ENCODE measurements around the gene SERPINA6. TPM values are rescaled to one million over a fixed set of nuclear protein-coding genes. Genes with fewer than 3 reads are reported as not detected.

Gene SERPINA6
- polyA plus RNA-seq, 1 donor (not counting 4 experiments of a cell fraction or from before 2014, with no cell fraction given) = not detected

DNA sequence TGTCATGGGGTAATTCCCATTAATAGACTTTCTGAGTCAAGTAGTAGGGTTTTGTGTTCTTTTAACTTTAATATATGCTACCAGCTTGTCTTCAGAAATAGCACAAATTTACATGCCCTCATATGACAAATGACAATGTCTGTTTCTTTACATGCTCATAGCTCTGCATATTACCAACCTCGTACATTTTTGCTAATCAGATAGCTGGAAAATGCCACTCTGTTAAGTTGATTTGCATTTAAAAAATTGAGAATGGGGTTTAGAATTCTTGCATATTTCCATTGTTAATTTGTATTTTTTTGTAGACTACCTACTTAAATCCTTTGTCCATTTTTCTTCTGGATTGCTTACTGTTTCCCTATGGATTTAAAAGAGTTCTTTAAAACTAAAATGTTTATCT, 34.0 kb upstream of the SERPINA6 start:
- no peak overlapping the region for H3K4me3 ChIP-seq (ENCODE audit: control insufficient read depth in 2 of 3, extremely low read depth in 1 of 3, insufficient read depth in 2 of 3, low read depth in 1 of 3, low read length in 3 of 3)
- no peaks in the 10 kb centered on the region for H3K4me1 ChIP-seq (ENCODE audit: control insufficient read depth, extremely low read depth, insufficient read depth, low read length)
- DNase-seq (ENCODE audit: low read depth, low spot score) (no peak), FAIRE-seq (no peak)
- H3K36me3 ChIP-seq (ENCODE audit: control insufficient read depth in 2 of 2, extremely low read depth in 1 of 2, insufficient read depth in 2 of 2, low read length in 2 of 2) = no peaks in the 10 kb centered on the region
- no peak overlapping the region for H3K9ac ChIP-seq (ENCODE audit: control insufficient read depth, extremely low read depth, insufficient read depth, low read length)
- dilution Hi-C loops (cut with MboI; ENCODE audit: extremely low pct_ligation_motif_present, low sequenced_read_pairs) = no loop called here
- no peak overlapping the region for H3K27ac ChIP-seq (ENCODE audit: control insufficient read depth, insufficient read depth, low read length)
- no peaks in the 10 kb centered on the region for H4K20me1 ChIP-seq (ENCODE audit: control insufficient read depth, extremely low read depth, insufficient read depth, low read length)
- H3K79me2 ChIP-seq (ENCODE audit: control insufficient read depth, insufficient read depth, low read length) = no peaks in the 10 kb centered on the region
- H3K9me1 ChIP-seq (ENCODE audit: control insufficient read depth, extremely low read depth, insufficient read depth, low read length) = no peaks in the 10 kb centered on the region
- H3K4me2 ChIP-seq (ENCODE audit: control insufficient read depth, extremely low read depth, insufficient read depth, low read depth, low read length) = no peak overlapping the region
- TF ChIP-seq, protein P1, sequence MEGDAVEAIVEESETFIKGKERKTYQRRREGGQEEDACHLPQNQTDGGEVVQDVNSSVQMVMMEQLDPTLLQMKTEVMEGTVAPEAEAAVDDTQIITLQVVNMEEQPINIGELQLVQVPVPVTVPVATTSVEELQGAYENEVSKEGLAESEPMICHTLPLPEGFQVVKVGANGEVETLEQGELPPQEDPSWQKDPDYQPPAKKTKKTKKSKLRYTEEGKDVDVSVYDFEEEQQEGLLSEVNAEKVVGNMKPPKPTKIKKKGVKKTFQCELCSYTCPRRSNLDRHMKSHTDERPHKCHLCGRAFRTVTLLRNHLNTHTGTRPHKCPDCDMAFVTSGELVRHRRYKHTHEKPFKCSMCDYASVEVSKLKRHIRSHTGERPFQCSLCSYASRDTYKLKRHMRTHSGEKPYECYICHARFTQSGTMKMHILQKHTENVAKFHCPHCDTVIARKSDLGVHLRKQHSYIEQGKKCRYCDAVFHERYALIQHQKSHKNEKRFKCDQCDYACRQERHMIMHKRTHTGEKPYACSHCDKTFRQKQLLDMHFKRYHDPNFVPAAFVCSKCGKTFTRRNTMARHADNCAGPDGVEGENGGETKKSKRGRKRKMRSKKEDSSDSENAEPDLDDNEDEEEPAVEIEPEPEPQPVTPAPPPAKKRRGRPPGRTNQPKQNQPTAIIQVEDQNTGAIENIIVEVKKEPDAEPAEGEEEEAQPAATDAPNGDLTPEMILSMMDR (optimal IDR thresholded peaks at IDR 0.05 in 1 of 3, IDR thresholded peaks at IDR 0.05 in 1 of 3, conservative IDR thresholded peaks at IDR 0.05 in 1 of 3; ENCODE audit: extremely low read depth in 1 of 3, insufficient read depth in 2 of 3, low read length in 3 of 3) = no peak
- TF ChIP-seq EZH2 (IDR thresholded peaks at IDR 0.05; ENCODE audit: low read length) = no peak
- H3K27me3 ChIP-seq (ENCODE audit: control insufficient read depth, extremely low read depth, insufficient read depth, low read length) = no peaks in the 10 kb centered on the region
- no peak overlapping the region for H2AFZ ChIP-seq (ENCODE audit: control insufficient read depth, low read length)
- H3K9me3 ChIP-seq (ENCODE audit: control insufficient read depth, low read depth, low read length) = no peaks in the 10 kb centered on the region

DNA sequence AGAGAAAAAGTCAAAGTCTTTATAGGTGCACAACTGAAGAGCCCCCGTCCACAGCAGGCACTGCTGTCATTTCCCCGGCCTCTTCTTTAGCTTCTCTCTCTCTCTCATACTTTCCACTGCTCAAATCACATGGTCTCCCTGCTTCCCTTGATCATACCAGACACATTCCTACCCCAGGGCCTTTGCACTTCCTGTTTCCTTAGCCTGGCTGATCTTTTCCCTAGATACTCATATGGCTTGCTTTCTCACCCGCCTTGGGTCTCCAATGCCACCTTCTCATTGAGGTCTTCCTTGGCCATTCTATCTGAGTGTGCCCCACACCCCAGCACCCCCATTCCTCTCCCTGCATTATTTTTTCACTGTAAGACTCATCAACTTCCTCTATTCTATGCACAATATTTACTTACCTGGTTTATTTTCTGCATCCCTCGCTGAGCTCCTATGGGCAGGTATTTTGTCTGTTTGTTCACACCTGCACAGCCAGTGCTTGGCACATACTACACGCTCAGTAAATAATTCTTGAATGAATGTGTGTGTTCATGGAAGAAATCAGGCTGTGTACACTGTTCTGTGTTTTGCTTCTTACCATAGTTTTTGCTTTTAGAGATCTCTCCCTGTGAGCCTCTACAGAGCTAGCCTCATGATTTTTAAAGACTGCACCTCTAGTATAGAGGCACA, 33.4 kb upstream of the SERPINA6 start:
- no peak for FAIRE-seq
- no peaks in the 10 kb centered on the region for H3K4me1 ChIP-seq (ENCODE audit: control insufficient read depth, extremely low read depth, insufficient read depth, low read length)
- H3K79me2 ChIP-seq (ENCODE audit: control insufficient read depth, insufficient read depth, low read length) = no peaks in the 10 kb centered on the region
- H3K4me3 ChIP-seq (ENCODE audit: control insufficient read depth in 2 of 3, extremely low read depth in 1 of 3, insufficient read depth in 2 of 3, low read depth in 1 of 3, low read length in 3 of 3) = no peak overlapping the region
- no peaks in the 10 kb centered on the region for H3K9me3 ChIP-seq (ENCODE audit: control insufficient read depth, low read depth, low read length)
- no peaks in the 10 kb centered on the region for H4K20me1 ChIP-seq (ENCODE audit: control insufficient read depth, extremely low read depth, insufficient read depth, low read length)
- no peak for DNase-seq (ENCODE audit: low read depth, low spot score)
- no peak overlapping the region for H3K9ac ChIP-seq (ENCODE audit: control insufficient read depth, extremely low read depth, insufficient read depth, low read length)
- no peak for TF ChIP-seq EZH2 (IDR thresholded peaks at IDR 0.05; ENCODE audit: low read length)
- TF ChIP-seq, protein P1 (optimal IDR thresholded peaks at IDR 0.05 in 1 of 3, IDR thresholded peaks at IDR 0.05 in 1 of 3, conservative IDR thresholded peaks at IDR 0.05 in 1 of 3; ENCODE audit: extremely low read depth in 1 of 3, insufficient read depth in 2 of 3, low read length in 3 of 3) = no peak
- no peak overlapping the region for H3K27ac ChIP-seq (ENCODE audit: control insufficient read depth, insufficient read depth, low read length)
- dilution Hi-C loops (cut with MboI; ENCODE audit: extremely low pct_ligation_motif_present, low sequenced_read_pairs) = no loop called here
- H3K36me3 ChIP-seq (ENCODE audit: control insufficient read depth in 2 of 2, extremely low read depth in 1 of 2, insufficient read depth in 2 of 2, low read length in 2 of 2) = no peaks in the 10 kb centered on the region
- no peak overlapping the region for H2AFZ ChIP-seq (ENCODE audit: control insufficient read depth, low read length)
- no peak overlapping the region for H3K4me2 ChIP-seq (ENCODE audit: control insufficient read depth, extremely low read depth, insufficient read depth, low read depth, low read length)
- no peaks in the 10 kb centered on the region for H3K27me3 ChIP-seq (ENCODE audit: control insufficient read depth, extremely low read depth, insufficient read depth, low read length)
- no peaks in the 10 kb centered on the region for H3K9me1 ChIP-seq (ENCODE audit: control insufficient read depth, extremely low read depth, insufficient read depth, low read length)
